Epithelial cell of proximal tubule (primary cell): ENCODE results near the gene SYT1. TPM values are rescaled to one million over a fixed set of nuclear protein-coding genes. Genes with fewer than 3 reads are reported as not detected.

Experiments used
- DNase-seq: peaks from one replicate; pipeline ENCODE4 v3.0.0-alpha.2; 2011; ENCODE audit warnings: low read depth
- H3K4me3 ChIP-seq: 2 replicates; pipeline ENCODE4 v1.5.1; 2011; ENCODE audit warnings: low read depth, mild to moderate bottlenecking, low read length
- total RNA-seq: library from RNA; depleted of rRNA; stranded (reverse); fragments of >200 nt; gene quantifications from 2 replicates; pipeline ENCODE4 v1.2.3, GENCODE V29; 2015
- TF ChIP-seq, protein P1 (sequence below): conservative IDR thresholded peaks from 2 replicates; pipeline ENCODE4 v1.5.1; 2012; ENCODE audit warnings: low read depth, mild to moderate bottlenecking, low read length

The SYT1 gene
- total RNA-seq, 1 donor from 2014 or later: 2.0 TPM

- no peak overlapping the region for H3K4me3 ChIP-seq
- TF ChIP-seq, protein P1, sequence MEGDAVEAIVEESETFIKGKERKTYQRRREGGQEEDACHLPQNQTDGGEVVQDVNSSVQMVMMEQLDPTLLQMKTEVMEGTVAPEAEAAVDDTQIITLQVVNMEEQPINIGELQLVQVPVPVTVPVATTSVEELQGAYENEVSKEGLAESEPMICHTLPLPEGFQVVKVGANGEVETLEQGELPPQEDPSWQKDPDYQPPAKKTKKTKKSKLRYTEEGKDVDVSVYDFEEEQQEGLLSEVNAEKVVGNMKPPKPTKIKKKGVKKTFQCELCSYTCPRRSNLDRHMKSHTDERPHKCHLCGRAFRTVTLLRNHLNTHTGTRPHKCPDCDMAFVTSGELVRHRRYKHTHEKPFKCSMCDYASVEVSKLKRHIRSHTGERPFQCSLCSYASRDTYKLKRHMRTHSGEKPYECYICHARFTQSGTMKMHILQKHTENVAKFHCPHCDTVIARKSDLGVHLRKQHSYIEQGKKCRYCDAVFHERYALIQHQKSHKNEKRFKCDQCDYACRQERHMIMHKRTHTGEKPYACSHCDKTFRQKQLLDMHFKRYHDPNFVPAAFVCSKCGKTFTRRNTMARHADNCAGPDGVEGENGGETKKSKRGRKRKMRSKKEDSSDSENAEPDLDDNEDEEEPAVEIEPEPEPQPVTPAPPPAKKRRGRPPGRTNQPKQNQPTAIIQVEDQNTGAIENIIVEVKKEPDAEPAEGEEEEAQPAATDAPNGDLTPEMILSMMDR: no peak
- no peak for DNase-seq
Measured at GRCh38 chr12:79233341-79233781, 368.8 kb downstream of the SYT1 start.

DNA sequence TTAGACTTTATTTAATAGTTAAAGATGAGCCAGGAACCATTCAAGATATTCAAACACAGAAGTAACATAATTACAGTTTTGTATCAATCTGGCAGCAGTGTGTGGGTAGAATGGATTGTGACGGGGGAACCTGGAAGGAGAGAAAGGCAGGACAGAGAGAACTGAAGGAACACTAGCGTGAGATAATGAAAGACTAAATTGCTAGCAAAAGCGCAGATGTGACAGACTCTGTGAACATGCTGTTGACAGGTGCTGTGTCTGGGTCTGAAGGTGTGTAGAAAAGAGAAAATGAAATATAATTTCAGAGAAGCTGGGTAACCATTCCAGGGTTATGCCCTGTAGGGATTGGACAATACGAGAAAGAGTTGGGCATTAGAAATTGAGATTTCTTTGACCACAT lies 372.3 kb downstream of the SYT1 start:
- TF ChIP-seq, protein P1: no peak
- no peak overlapping the region for H3K4me3 ChIP-seq
- DNase-seq: no peak

DNA sequence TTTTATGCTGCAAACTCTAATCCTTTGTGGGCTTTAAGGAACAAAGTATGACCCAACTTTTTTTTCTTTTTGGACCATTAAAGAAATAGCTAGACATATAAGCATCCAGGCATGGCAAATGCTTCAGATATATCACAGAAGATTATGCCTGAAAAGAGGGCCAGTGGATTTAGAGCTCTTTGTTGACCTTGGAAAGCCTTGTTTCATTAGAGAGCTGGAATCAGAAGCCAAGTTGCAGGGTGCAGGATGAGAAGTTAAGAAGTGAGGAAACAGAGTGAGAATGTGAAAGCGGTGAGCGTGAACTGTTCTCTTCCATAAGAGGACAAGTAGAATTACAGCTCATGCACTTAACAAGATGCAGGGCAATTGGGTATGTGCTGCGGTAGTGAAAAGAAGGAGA lies 373.7 kb downstream of the SYT1 start:
- no peak overlapping the region for H3K4me3 ChIP-seq
- TF ChIP-seq, protein P1: no peak
- no peak for DNase-seq

GRCh38 chr12:79247494-79247893 lies 382.9 kb downstream of the SYT1 start:
- H3K4me3 ChIP-seq: no peak overlapping the region
- DNase-seq: no peak
- TF ChIP-seq, protein P1: no peak

GRCh38 chr12:79250186-79250585 lies 385.6 kb downstream of the SYT1 start:
- no peak for DNase-seq
- H3K4me3 ChIP-seq: no peak overlapping the region
- TF ChIP-seq, protein P1: no peak

GRCh38 chr12:79250960-79251755 lies 386.6 kb downstream of the SYT1 start:
- H3K4me3 ChIP-seq: no peak overlapping the region
- TF ChIP-seq, protein P1: no peak
- no peak for DNase-seq

GRCh38 chr12:79252358-79253075 lies 387.9 kb downstream of the SYT1 start:
- DNase-seq: no peak
- TF ChIP-seq, protein P1: no peak
- H3K4me3 ChIP-seq: no peak overlapping the region
